ENCODE measurements around the gene CAMTA1.
"Not testable (repeated sequence)": the region's sequence is repeated elsewhere in the genome, so short reads cannot be mapped to it uniquely, and the experiment has no call there.

CAMTA1 gene

DNA sequence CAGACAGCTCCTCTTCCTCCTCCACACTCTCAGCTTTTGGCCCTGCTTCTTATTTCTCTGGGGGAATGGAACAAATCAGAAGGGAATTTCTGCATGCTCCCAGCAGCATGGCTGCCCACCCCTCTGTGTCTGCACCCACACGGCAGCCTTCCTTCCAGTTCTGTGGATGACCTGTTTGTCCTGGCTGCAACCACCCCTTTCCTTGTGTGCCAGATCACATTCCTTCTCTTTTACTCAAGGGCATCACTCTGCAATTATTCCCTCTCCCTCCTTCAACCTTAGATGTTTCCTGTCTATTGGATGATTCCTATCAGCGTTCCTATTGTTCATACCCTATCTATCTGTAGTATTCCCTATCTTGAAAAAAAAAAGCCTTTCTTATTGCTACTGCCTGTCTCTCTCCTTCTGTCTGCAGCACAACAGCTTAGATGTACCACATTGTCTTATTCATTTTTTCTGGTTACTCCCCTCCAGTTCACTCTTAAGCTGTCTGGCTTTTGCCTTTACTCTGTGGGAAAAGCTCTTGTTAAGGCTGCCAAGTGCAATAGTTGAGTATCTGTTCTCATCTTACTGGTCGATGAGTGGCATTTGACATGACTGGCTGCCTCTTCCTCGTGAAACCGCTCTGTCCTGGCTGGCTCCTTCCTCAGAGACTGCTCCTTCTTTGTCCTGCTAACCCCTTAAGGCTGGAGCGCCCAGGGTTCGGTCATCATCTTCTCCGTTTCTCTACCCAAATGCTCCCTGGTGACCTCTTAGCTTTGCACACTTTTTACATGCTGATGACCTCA, 351.1 kb downstream of the CAMTA1 start:
- DNase-seq (ENCODE audit: low read depth): no peak
- no peak overlapping the region for H3K4me3 ChIP-seq (ENCODE audit: low read depth, low read length)
- TF ChIP-seq, protein P1, sequence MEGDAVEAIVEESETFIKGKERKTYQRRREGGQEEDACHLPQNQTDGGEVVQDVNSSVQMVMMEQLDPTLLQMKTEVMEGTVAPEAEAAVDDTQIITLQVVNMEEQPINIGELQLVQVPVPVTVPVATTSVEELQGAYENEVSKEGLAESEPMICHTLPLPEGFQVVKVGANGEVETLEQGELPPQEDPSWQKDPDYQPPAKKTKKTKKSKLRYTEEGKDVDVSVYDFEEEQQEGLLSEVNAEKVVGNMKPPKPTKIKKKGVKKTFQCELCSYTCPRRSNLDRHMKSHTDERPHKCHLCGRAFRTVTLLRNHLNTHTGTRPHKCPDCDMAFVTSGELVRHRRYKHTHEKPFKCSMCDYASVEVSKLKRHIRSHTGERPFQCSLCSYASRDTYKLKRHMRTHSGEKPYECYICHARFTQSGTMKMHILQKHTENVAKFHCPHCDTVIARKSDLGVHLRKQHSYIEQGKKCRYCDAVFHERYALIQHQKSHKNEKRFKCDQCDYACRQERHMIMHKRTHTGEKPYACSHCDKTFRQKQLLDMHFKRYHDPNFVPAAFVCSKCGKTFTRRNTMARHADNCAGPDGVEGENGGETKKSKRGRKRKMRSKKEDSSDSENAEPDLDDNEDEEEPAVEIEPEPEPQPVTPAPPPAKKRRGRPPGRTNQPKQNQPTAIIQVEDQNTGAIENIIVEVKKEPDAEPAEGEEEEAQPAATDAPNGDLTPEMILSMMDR (IDR thresholded peaks at IDR 0.05; ENCODE audit: insufficient read depth, low read depth, low read length, missing control alignments): no peak

- TF ChIP-seq, protein P1 (IDR thresholded peaks at IDR 0.05; ENCODE audit: insufficient read depth, low read depth, low read length, missing control alignments): no peak
- no peak overlapping the region for H3K4me3 ChIP-seq (ENCODE audit: low read depth, low read length)
- no peak for DNase-seq (ENCODE audit: low read depth)
Measured at GRCh38 chr1:7140251-7140650, 355.0 kb downstream of the CAMTA1 start.

GRCh38 chr1:7145947-7146346, 360.7 kb downstream of the CAMTA1 start:
- DNase-seq (ENCODE audit: low read depth): no peak
- H3K4me3 ChIP-seq (ENCODE audit: low read depth, low read length): no peak overlapping the region
- TF ChIP-seq, protein P1 (IDR thresholded peaks at IDR 0.05; ENCODE audit: insufficient read depth, low read depth, low read length, missing control alignments): no peak

GRCh38 chr1:7146710-7147109, 361.5 kb downstream of the CAMTA1 start:
- TF ChIP-seq, protein P1 (IDR thresholded peaks at IDR 0.05; ENCODE audit: insufficient read depth, low read depth, low read length, missing control alignments): no peak
- H3K4me3 ChIP-seq (ENCODE audit: low read depth, low read length): no peak overlapping the region
- DNase-seq (ENCODE audit: low read depth): no peak

GRCh38 chr1:7147581-7148282, 362.5 kb downstream of the CAMTA1 start:
- H3K4me3 ChIP-seq (ENCODE audit: low read depth, low read length); DNase-seq (ENCODE audit: low read depth): not testable (repeated sequence)

- H3K4me3 ChIP-seq (ENCODE audit: low read depth, low read length): no peak overlapping the region
- no peak for DNase-seq (ENCODE audit: low read depth)
- TF ChIP-seq, protein P1 (IDR thresholded peaks at IDR 0.05; ENCODE audit: insufficient read depth, low read depth, low read length, missing control alignments): no peak
Measured at GRCh38 chr1:7149080-7149838, 364.0 kb downstream of the CAMTA1 start.

DNA sequence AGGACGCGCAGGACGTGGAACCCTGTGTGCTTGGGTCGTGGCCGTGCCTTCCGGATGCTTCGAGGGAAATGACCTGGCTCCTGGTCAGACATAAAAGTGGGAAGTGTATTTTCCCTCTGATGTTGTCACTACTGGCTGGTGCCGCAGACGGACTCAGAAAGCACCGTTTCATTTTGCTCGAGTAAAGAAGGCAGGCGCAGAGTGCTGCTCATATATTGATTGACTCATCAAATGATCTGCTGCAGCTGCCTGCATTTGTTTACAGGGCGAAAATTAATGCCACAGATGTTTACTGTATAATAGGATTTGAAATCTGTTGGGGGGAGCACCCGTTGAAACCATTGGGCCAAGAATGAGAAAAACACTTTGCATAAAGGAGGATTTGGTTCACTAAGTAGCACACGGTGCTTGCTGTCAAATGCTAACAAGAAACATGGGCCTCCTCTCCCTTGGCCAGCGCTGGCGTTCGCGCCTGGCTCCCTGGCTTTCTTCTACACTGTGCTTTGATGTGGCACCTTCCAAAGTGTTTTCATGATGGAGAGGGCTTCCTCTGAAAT, 365.5 kb downstream of the CAMTA1 start:
- no peak overlapping the region for H3K4me3 ChIP-seq (ENCODE audit: low read depth, low read length)
- no peak for DNase-seq (ENCODE audit: low read depth)
- TF ChIP-seq, protein P1 (IDR thresholded peaks at IDR 0.05; ENCODE audit: insufficient read depth, low read depth, low read length, missing control alignments): no peak

All from GM12865 (cell line).